ENCODE results near the gene HIBADH. TPM values are rescaled to one million over a fixed set of nuclear protein-coding genes. Genes with fewer than 3 reads are reported as not detected.

The HIBADH gene
- total RNA-seq, 4 donors from 2014 or later, result 68.8 to 87.2 (median 73.3) TPM

DNA sequence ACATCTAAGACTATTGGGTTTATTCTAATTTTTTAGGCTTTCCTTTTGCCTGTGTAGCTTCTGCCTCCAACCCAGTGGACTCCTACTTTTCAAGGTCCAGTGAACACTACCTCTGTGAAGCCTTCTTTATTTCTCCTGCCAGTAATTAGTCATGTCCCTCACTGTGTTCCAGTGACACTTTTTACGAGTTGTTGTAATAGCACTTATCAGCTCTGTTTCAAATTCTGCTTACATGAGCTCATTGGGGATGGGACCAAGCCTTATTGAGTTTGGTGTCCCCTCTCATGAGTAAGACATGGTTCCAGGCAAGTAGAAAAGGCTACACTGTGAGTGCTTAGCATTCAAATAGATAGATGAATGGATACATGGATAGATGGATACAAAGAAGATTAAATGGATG, 184.6 kb downstream of the HIBADH start:
- TF ChIP-seq CTCF (IDR thresholded peaks at IDR 0.05; ENCODE audit: low read depth), result no peak

DNA sequence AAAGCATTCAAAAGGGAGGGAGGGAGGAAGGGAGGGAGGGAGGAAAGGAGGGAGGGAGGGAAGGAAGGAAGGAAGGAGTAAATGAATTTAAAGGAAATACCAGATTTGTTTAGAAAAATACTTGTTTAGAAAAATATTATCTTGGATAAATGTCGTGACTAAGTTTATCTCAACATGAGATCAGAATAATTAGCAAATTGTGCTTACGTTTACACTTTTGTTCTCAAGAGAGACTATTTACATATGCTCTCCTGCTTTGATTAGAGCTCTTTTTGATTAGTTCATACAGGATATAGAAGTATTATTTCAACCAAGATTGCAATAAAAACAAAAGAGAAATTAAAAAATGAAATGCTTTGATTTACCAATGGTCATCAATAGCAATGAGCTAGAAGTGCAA, 186.2 kb downstream of the HIBADH start:
- TF ChIP-seq CTCF (IDR thresholded peaks at IDR 0.05; ENCODE audit: low read depth), result no peak

Other genes with a start within 250 kb of the HIBADH start
- gene TAX1BP1, start 77.3 kb upstream of the HIBADH start, total RNA-seq, result 100 to 1,000 TPM in 2 of 4 donors, 10 to 100 TPM in 2; 80.8 to 113 (median 101) TPM